Prostate gland (tissue), 2 donors: ENCODE data around the gene ATAD3C. TPM values are rescaled to one million over a fixed set of nuclear protein-coding genes. Genes with fewer than 3 reads are reported as not detected.
"Not testable (repeated sequence)": the region's sequence is repeated elsewhere in the genome, so short reads cannot be mapped to it uniquely, and the experiment has no call there.

ENCODE experiments used
- DNase-seq: peaks from one replicate; pipeline ENCODE4 v3.0.0-alpha.2; 2019; ENCODE audit warnings: low spot score
- H3K27ac ChIP-seq, 2 donors: fragments of 200-600 bp; sonication (generic); 2 replicates each; pipeline ENCODE4 v1.5.1; 2017 to 2019
- H3K27me3 ChIP-seq: fragments of 200-600 bp; sonication (generic); replicated peaks from 2 replicates; pipeline ENCODE4 v1.5.1; 2019; ENCODE audit not compliant: insufficient read depth
- H3K36me3 ChIP-seq, 2 donors: fragments of 200-600 bp; sonication (generic); 1 replicate in 1 of 2; 2 replicates in 1 of 2; pipeline versions ENCODE4 v1.5.1 to v1.8.1; 2017 to 2019
- H3K4me1 ChIP-seq: fragments of 200-600 bp; sonication (generic); replicated peaks from 2 replicates; pipeline ENCODE4 v1.5.1; 2019
- H3K4me3 ChIP-seq, 2 donors: fragments of 200-600 bp; sonication (generic); 2 replicates each; pipeline ENCODE4 v1.5.1; 2017 to 2019
- H3K9me3 ChIP-seq: fragments of 200-600 bp; sonication (generic); 2 replicates; pipeline ENCODE4 v1.5.1; 2017
- CTCF ChIP-seq, 4 experiments: fragments of 200-600 bp in 2 of 4; fragments of 450-650 bp in 2 of 4; sonication (generic) in 2 of 4; IDR thresholded peaks; 1 replicate in 3 of 4; 2 replicates in 1 of 4; pipeline ENCODE4 v1.5.1; 2016 to 2019; ENCODE audit warnings: antibody characterized with exemption in 4 of 4, mild to moderate bottlenecking in 2 of 4, moderate library complexity in 2 of 4
- POLR2A ChIP-seq: fragments of 450-650 bp; IDR thresholded peaks from one replicate; pipeline ENCODE4 v1.6.1; 2016; ENCODE audit warnings: antibody characterized with exemption, mild to moderate bottlenecking
- POLR2AphosphoS5 ChIP-seq: sonication (generic); formaldehyde crosslinking; IDR thresholded peaks from one replicate; pipeline ENCODE4 v1.6.1; 2017; ENCODE audit warnings: antibody characterized with exemption
- WGBS: methylation state at CpG from one replicate; pipeline ENCODE4 v1.1.5; 2018; 5-methylcytosine and 5-hydroxymethylcytosine counted together
- intact Hi-C: fragments of 100-400 bp; cut with DNase I; formaldehyde crosslinking; loops from one replicate; pipeline ENCODE4 v1.14.2; 2022
- total RNA-seq, 2 donors: library from RNA; depleted of rRNA; stranded (reverse); fragments of >200 nt; gene quantifications; one replicate each; pipeline ENCODE4 v1.1.0, GENCODE V29; 2016

Gene ATAD3C
- total RNA-seq, 2 donors from 2014 or later: 7.3 to 9.9 TPM

- Histone ChIP-seq H3K36me3 (peaks cover 3 to 12% of the 10 kb centered on the region in 2 donors), H3K4me1 (no peaks in the 10 kb centered on the region), H3K27ac (no peak overlapping the region), H3K4me3 (no peak overlapping the region), H3K27me3 (no peaks in the 10 kb centered on the region), H3K9me3 (no peaks in the 10 kb centered on the region)
- WGBS: 93% methylated on average over 18 of the region's 18 CpGs
- DNase-seq: no peak
- TF ChIP-seq POLR2AphosphoS5 (no peak), POLR2A (no peak), CTCF (IDR thresholded peaks at IDR 0.05) (no peak)
- intact Hi-C loops: no loop called here
Observed at GRCh38 chr1:1487701-1488100, 38.2 kb downstream of the ATAD3C start.

- H3K9me3 ChIP-seq: no peaks in the 10 kb centered on the region
- no peaks in the 10 kb centered on the region for H3K4me1 ChIP-seq
- peaks cover 0 to 3% of the 10 kb centered on the region in 2 donors for H3K36me3 ChIP-seq
- no peak overlapping the region for H3K4me3 ChIP-seq
- H3K27ac ChIP-seq: no peak overlapping the region
- intact Hi-C loops: no loop called here
- TF ChIP-seq POLR2AphosphoS5: no peak
- TF ChIP-seq CTCF (IDR thresholded peaks at IDR 0.05): no peak
- TF ChIP-seq POLR2A: no peak
- WGBS: 94% methylated on average over 16 of the region's 16 CpGs
- DNase-seq: no peak
- H3K27me3 ChIP-seq: no peaks in the 10 kb centered on the region
Observed at GRCh38 chr1:1489231-1489630, 39.7 kb downstream of the ATAD3C start.

- intact Hi-C loops: no loop called here
- H3K4me3 ChIP-seq: no peak overlapping the region
- H3K27me3 ChIP-seq: no peaks in the 10 kb centered on the region
- no peaks in the 10 kb centered on the region for H3K4me1 ChIP-seq
- WGBS: 94% methylated on average over 16 of the region's 19 CpGs
- DNase-seq: no peak
- no peaks in the 10 kb centered on the region for H3K9me3 ChIP-seq
- H3K36me3 ChIP-seq: peaks cover 0 to 3% of the 10 kb centered on the region in 2 donors
- no peak for TF ChIP-seq CTCF (IDR thresholded peaks at IDR 0.05)
- no peak for TF ChIP-seq POLR2A
- TF ChIP-seq POLR2AphosphoS5: no peak
- no peak overlapping the region for H3K27ac ChIP-seq
Observed at GRCh38 chr1:1489861-1490260, 40.4 kb downstream of the ATAD3C start.

GRCh38 chr1:1490633-1491230 is 41.2 kb downstream of the ATAD3C start:
- H3K27ac ChIP-seq: no peak overlapping the region
- peaks cover 0 to 3% of the 10 kb centered on the region in 2 donors for H3K36me3 ChIP-seq
- no peak for DNase-seq
- H3K4me3 ChIP-seq: no peak overlapping the region
- no peaks in the 10 kb centered on the region for H3K4me1 ChIP-seq
- intact Hi-C loops: no loop called here
- no peak for TF ChIP-seq CTCF (IDR thresholded peaks at IDR 0.05)
- TF ChIP-seq POLR2A: no peak
- no peak for TF ChIP-seq POLR2AphosphoS5
- H3K9me3 ChIP-seq: no peaks in the 10 kb centered on the region
- 98% methylated on average over 8 of the region's 25 CpGs for WGBS
- no peaks in the 10 kb centered on the region for H3K27me3 ChIP-seq

GRCh38 chr1:1491601-1492000 is 42.1 kb downstream of the ATAD3C start:
- no peaks in the 10 kb centered on the region for H3K9me3 ChIP-seq
- no peaks in the 10 kb centered on the region for H3K4me1 ChIP-seq
- intact Hi-C loops: no loop called here
- no peak overlapping the region for H3K4me3 ChIP-seq
- 95% methylated on average over 10 of the region's 10 CpGs for WGBS
- no peak for DNase-seq
- peaks cover 0 to 3% of the 10 kb centered on the region in 2 donors for H3K36me3 ChIP-seq
- no peaks in the 10 kb centered on the region for H3K27me3 ChIP-seq
- TF ChIP-seq CTCF (IDR thresholded peaks at IDR 0.05): no peak
- TF ChIP-seq POLR2AphosphoS5: no peak
- TF ChIP-seq POLR2A: no peak
- H3K27ac ChIP-seq: no peak overlapping the region

GRCh38 chr1:1494311-1494710 is 44.8 kb downstream of the ATAD3C start:
- DNase-seq, H3K36me3 ChIP-seq, H3K4me1 ChIP-seq, intact Hi-C loops, H3K27ac ChIP-seq, H3K9me3 ChIP-seq, H3K4me3 ChIP-seq, H3K27me3 ChIP-seq: not testable (repeated sequence)
- WGBS: 93% methylated on average over 21 of the region's 22 CpGs

GRCh38 chr1:1495461-1495975 is 46.0 kb downstream of the ATAD3C start:
- H3K36me3 ChIP-seq, H3K4me1 ChIP-seq, intact Hi-C loops: not testable (repeated sequence)

More at GRCh38 chr1:1495461-1495975, 46.0 kb downstream of the ATAD3C start:
- WGBS: 94% methylated on average over 18 of the region's 18 CpGs
- not testable (repeated sequence) for H3K4me3 ChIP-seq, H3K27me3 ChIP-seq, H3K27ac ChIP-seq, H3K9me3 ChIP-seq, DNase-seq
